GM21515 (cell line): Measurements from ENCODE around the gene TENM3.
"Not testable (repeated sequence)": the region's sequence is repeated elsewhere in the genome, so short reads cannot be mapped to it uniquely, and the experiment has no call there.

Source experiments
- ATAC-seq: cut with Tn5 transposase; IDR thresholded peaks from one replicate; pipeline ENCODE4 v1.9.1; 2021; ENCODE audit not compliant: unreplicated experiment

Gene TENM3

DNA sequence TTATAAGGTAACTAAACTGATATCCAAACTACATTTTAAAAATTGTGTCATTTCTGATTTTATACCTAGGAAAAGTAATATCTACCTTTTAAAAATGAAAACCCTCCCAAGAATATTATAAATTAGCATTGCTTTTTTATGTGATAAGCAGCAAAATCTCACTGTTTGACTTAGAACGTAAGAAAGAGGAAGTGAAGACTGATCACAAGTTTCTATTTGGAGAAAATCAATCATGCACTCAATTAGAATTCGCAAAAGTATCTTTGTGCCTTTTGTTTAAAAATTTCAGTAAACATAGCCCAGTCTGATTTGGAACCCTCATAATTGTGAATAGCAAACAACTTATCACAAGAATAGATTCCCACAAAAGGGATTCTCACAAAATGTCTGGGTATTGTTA, 142.7 kb downstream of the TENM3 start:
- ATAC-seq, result no peak

DNA sequence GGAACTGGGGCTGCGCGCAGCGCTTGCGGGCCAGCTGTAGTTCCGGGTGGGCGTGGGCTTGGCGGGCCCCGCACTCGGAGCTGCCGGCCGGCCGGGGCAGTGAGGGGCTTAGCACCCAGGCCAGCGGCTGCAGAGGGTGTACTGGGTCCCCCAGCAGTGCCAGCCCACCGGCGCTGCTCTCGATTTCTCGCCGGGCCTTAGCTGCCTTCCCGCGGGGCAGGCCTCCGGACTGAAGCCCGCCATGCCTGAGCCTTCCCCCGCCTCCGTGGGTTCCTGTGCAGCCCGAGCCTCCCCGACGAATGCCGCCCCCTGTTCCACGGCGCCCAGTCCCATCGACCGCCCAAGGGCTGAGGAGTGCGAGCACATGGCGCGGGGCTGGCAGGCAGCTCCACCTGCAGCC, 143.4 kb downstream of the TENM3 start:
- ATAC-seq, result not testable (repeated sequence)

GRCh38 chr4:182391111-182391684, 148.0 kb downstream of the TENM3 start:
- ATAC-seq, result no peak

DNA sequence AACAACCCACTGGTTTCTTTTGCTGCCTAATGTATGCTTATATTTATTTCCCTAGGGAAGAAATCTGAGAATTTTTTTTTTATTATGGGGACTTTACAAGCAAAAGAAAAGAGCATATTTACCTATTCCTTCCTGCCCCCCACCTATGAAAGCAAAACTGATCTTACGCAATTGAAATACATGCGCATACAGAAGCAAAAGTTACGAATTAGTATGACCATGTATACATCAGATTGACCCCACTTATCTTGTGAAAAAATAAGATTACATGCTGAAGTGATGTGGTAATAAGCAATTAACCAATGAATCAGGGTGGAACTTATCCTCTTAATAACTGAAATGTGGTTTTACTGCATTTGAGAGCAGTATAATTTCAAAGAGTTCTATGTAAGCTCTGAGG, 151.0 kb downstream of the TENM3 start:
- no peak for ATAC-seq

- no peak for ATAC-seq
Measured at GRCh38 chr4:182400081-182400480, 156.9 kb downstream of the TENM3 start.

GRCh38 chr4:182400790-182401189, 157.6 kb downstream of the TENM3 start:
- no peak for ATAC-seq

DNA sequence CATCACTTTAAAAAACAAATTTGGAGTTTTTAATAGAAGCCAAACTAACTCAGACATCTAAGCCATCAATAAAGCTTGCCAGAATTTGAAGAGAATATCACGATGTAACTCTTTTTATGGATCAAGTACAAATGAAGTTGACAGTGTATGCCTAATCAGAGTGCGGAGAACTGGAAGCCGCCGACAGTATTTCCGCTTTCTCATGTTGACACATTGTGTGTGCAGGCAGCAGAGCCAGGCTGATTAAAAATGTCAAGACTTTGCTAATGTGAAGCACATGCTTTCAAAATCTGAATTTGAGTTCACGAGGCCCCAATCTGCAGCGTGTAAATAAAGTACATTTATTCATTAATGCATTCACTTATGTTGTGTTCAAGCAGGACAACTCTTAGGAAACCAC, 161.2 kb downstream of the TENM3 start:
- no peak for ATAC-seq

- ATAC-seq, result no peak
Measured at GRCh38 chr4:182405087-182405486, 161.9 kb downstream of the TENM3 start.

GRCh38 chr4:182409271-182409670, 166.1 kb downstream of the TENM3 start:
- ATAC-seq, result no peak

GRCh38 chr4:182411391-182411790, 168.2 kb downstream of the TENM3 start:
- ATAC-seq, result no peak

GRCh38 chr4:182413550-182413949, 170.3 kb downstream of the TENM3 start:
- ATAC-seq, result no peak

GRCh38 chr4:182415116-182415515, 171.9 kb downstream of the TENM3 start:
- no peak for ATAC-seq

- ATAC-seq, result no peak
Measured at GRCh38 chr4:182416067-182416466, 172.9 kb downstream of the TENM3 start.

GRCh38 chr4:182418054-182418734, 175.0 kb downstream of the TENM3 start:
- no peak for ATAC-seq

DNA sequence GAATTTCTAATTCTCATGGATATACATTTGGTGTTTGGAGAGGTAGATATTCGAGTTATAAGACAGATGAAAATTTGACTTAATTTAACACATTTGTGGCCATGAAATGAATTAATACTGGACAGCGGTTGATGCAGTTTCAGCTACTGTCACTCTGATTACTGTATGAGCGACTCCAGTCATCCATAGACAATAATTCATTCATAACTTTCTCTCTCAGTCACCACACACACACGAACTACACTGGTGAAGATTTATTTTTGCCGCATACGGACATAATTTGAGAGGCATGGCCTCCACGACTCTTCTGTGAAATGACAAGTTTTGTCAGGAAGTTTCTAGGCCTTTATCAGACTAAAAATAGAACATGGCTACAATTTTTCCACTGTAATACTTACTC, 177.0 kb downstream of the TENM3 start:
- no peak for ATAC-seq

- ATAC-seq, result no peak
Measured at GRCh38 chr4:182421753-182422152, 178.6 kb downstream of the TENM3 start.

GRCh38 chr4:182425302-182425701, 182.1 kb downstream of the TENM3 start:
- no peak for ATAC-seq

GRCh38 chr4:182426901-182427300, 183.7 kb downstream of the TENM3 start:
- no peak for ATAC-seq

GRCh38 chr4:182427554-182427953, 184.4 kb downstream of the TENM3 start:
- ATAC-seq, result no peak

DNA sequence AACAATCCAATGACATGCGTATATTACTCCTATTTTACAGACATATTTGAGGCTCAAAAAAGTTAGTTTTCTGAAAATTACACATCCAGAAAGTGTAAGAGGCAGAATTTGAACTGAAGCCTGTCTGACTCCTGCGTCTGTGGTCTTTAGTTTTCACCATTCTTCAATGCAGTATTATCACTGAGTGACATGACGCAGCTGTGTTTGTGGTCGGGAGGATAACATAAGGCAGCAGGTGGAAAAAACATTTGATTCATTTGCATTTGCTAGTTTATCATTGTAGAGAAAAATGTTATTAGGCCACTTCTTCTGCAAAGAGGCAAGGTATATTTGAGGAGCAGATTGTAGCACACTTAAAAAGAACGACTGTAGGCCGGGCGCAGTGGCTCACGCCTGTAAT, 186.7 kb downstream of the TENM3 start:
- no peak for ATAC-seq

- no peak for ATAC-seq
Measured at GRCh38 chr4:182432819-182433218, 189.6 kb downstream of the TENM3 start.

DNA sequence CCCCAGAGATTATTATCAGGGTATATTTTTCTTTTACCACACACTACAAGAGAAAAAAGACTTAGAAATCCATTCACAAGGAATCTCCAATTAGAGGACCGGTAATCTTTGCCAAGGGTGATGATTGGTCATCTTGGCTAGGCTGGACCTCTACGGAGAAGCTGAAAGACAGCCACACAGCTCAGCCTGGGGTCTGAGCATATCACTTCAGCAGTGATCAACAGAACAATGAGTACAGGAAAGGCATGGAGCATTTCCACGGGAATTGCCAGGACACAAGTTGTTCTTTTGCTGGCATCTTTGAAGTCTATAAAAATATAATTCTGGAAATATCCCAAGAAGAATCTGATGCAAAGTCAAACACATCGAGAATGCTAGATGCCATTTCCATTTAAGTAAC, 191.5 kb downstream of the TENM3 start:
- no peak for ATAC-seq

DNA sequence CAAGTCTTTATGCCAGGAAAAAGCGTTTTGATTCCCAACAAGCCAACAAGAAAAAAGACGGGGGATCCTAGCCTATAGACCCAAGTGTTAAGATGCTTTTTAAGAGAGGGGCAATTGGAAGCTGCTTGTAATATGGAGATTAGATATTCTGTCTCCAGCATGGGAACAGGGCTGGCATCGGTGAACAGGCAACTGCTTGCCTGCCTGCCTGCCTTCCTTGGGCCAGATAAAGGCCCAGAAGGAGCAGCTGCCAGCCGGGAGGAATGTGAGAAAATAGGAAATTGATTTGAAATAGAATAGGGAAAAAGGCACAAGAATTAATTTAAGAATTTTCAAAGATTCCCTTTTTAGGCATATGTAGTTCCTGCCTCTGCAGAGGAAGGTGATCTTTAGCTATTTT, 192.2 kb downstream of the TENM3 start:
- ATAC-seq, result no peak
